A673 (cell line): ENCODE measurements around the gene SREBF1. TPM values are rescaled to one million over a fixed set of nuclear protein-coding genes. Genes with fewer than 3 reads are reported as not detected.

Source experiments
- BruUV-seq: library from RNA; stranded (reverse); fragments of 400-500 nt; replicated peaks from 2 replicates; lab custom pipeline; 2021; lab: Mats Ljungman, UMichigan
- CTCF ChIA-PET: fragments of 300-600 bp; sonication (Branson Sonifier 250); formaldehyde crosslinking; loops from one replicate; lab custom pipeline; 2022; ENCODE audit warnings: antibody characterized with exemption; lab: Charles Lee
- POLR2A ChIA-PET: fragments of 300-600 bp; sonication (Branson Sonifier 250); formaldehyde crosslinking; loops from one replicate; lab custom pipeline; 2022; ENCODE audit warnings: antibody characterized with exemption; ENCODE audit not compliant: low non-redundant PET; lab: Charles Lee
- DNase-seq: peaks from one replicate; pipeline ENCODE4 v3.0.0-alpha.2; 2015; ENCODE audit warnings: low spot score
- H3K27ac ChIP-seq: fragments of 200-600 bp; sonication (generic); 2 replicates; pipeline ENCODE4 v1.5.1; 2016; ENCODE audit warnings: mixed run types, low read depth, mild to moderate bottlenecking, mixed read lengths, antibody characterized with exemption, low read length; ENCODE audit not compliant: poor library complexity, severe bottlenecking
- H3K27me3 ChIP-seq: fragments of 200-600 bp; sonication (generic); replicated peaks from 2 replicates; pipeline ENCODE4 v1.6.1; 2017; ENCODE audit warnings: mixed run types, low read depth, mild to moderate bottlenecking, mixed read lengths, antibody characterized with exemption, low read length; ENCODE audit not compliant: insufficient read depth, poor library complexity
- H3K36me3 ChIP-seq: fragments of 200-600 bp; sonication (generic); 2 replicates; pipeline ENCODE4 v1.6.1; 2016; ENCODE audit warnings: mixed run types, mild to moderate bottlenecking, mixed read lengths, antibody characterized with exemption, low read length; ENCODE audit not compliant: insufficient read depth, poor library complexity, severe bottlenecking
- H3K4me1 ChIP-seq: fragments of 200-600 bp; sonication (generic); 2 replicates; pipeline ENCODE4 v1.6.1; 2017; ENCODE audit warnings: mixed run types, mild to moderate bottlenecking, mixed read lengths, antibody characterized with exemption, low read length; ENCODE audit not compliant: insufficient read depth, poor library complexity, severe bottlenecking
- H3K4me3 ChIP-seq: fragments of 200-600 bp; sonication (generic); 2 replicates; pipeline ENCODE4 v1.5.1; 2016; ENCODE audit warnings: low read depth, mixed run types, mild to moderate bottlenecking, mixed read lengths, low read length; ENCODE audit not compliant: poor library complexity, severe bottlenecking
- H3K9me3 ChIP-seq: fragments of 200-600 bp; sonication (generic); 2 replicates; pipeline ENCODE4 v1.6.1; 2016; ENCODE audit warnings: mixed run types, low read depth, mild to moderate bottlenecking, mixed read lengths, antibody characterized with exemption, low read length; ENCODE audit not compliant: poor library complexity, severe bottlenecking
- EZH2 ChIP-seq: fragments of 200-600 bp; sonication (generic); IDR thresholded peaks from 2 replicates; pipeline ENCODE4 v1.6.1; 2017; ENCODE audit warnings: borderline replicate concordance, low read depth, mild to moderate bottlenecking, mixed read lengths, antibody characterized with exemption, low read length; ENCODE audit not compliant: poor library complexity, severe bottlenecking
- intact Hi-C: fragments of 100-400 bp; cut with micrococcal nuclease; formaldehyde crosslinking; loops from one replicate; pipeline ENCODE4 v1.10.0; 2022; ENCODE audit not compliant: unreplicated experiment
- total RNA-seq: library from RNA; stranded (reverse); gene quantifications from 2 replicates; pipeline ENCODE4 v1.2.3, GENCODE V29; 2021
- TF ChIP-seq, protein P1 (sequence below): fragments of 300-800, 200-600 bp; sonication (generic); conservative IDR thresholded peaks from 2 replicates; pipeline ENCODE4 v1.5.1; 2017; ENCODE audit warnings: low read depth, mild to moderate bottlenecking, antibody characterized with exemption, low read length, moderate library complexity, mixed read lengths

The SREBF1 gene
- total RNA-seq, 1 experiment from 2014 or later: 240 TPM

GRCh38 chr17:17797119-17797809, 39.5 kb downstream of the SREBF1 start:
- TSS peak; percentile 8 for BruUV-seq
- DNase-seq: no peak
- H3K9me3 ChIP-seq: no peaks in the 10 kb centered on the region

DNA sequence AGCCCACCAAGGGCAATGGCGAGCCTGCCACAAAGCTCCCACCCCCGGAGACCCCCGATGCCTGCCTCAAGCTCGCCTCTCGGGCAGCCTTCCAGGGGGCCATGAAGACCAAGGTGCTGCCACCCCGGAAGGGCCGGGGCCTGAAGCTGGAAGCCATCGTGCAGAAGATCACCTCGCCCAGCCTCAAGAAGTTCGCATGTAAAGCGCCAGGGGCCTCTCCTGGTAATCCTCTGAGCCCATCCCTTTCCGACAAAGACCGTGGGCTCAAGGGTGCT, 40.1 kb downstream of the SREBF1 start:
- peaks cover 46% of the 10 kb centered on the region for H3K36me3 ChIP-seq
- no peak overlapping the region for H3K4me3 ChIP-seq
- no peaks in the 10 kb centered on the region for H3K9me3 ChIP-seq
- no peak overlapping the region for H3K27ac ChIP-seq
- POLR2A ChIA-PET: interaction anchor here (0.5 kb wide), 1 partner anchor 40 kb away, joined by 5 read pairs; the partner anchor contains the start of gene SREBF1
- CTCF ChIA-PET: no interaction called here
- H3K27me3 ChIP-seq: no peaks in the 10 kb centered on the region
- BruUV-seq: no TSS peak
- peaks cover 18% of the 10 kb centered on the region for H3K4me1 ChIP-seq
- TF ChIP-seq, protein P1, sequence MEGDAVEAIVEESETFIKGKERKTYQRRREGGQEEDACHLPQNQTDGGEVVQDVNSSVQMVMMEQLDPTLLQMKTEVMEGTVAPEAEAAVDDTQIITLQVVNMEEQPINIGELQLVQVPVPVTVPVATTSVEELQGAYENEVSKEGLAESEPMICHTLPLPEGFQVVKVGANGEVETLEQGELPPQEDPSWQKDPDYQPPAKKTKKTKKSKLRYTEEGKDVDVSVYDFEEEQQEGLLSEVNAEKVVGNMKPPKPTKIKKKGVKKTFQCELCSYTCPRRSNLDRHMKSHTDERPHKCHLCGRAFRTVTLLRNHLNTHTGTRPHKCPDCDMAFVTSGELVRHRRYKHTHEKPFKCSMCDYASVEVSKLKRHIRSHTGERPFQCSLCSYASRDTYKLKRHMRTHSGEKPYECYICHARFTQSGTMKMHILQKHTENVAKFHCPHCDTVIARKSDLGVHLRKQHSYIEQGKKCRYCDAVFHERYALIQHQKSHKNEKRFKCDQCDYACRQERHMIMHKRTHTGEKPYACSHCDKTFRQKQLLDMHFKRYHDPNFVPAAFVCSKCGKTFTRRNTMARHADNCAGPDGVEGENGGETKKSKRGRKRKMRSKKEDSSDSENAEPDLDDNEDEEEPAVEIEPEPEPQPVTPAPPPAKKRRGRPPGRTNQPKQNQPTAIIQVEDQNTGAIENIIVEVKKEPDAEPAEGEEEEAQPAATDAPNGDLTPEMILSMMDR: no peak
- TF ChIP-seq EZH2: no peak
- DNase-seq: no peak
- intact Hi-C loops: no loop called here

More at GRCh38 chr17:17797119-17797809, 39.5 kb downstream of the SREBF1 start:
- no peak overlapping the region for H3K4me3 ChIP-seq
- intact Hi-C loops: no loop called here
- H3K27me3 ChIP-seq: no peaks in the 10 kb centered on the region
- POLR2A ChIA-PET: interaction anchor here (0.5 kb wide), 1 partner anchor 39 kb away, joined by 5 read pairs; the partner anchor contains the start of gene SREBF1
- peaks cover 46% of the 10 kb centered on the region for H3K36me3 ChIP-seq
- H3K4me1 ChIP-seq: peaks cover 13% of the 10 kb centered on the region
- CTCF ChIA-PET: no interaction called here
- TF ChIP-seq EZH2: no peak
- TF ChIP-seq, protein P1: no peak
- H3K27ac ChIP-seq: no peak overlapping the region

- H3K27ac ChIP-seq: no peak overlapping the region
Measured at GRCh38 chr17:17795946-17796786, 40.6 kb downstream of the SREBF1 start.

More at GRCh38 chr17:17795946-17796786, 40.6 kb downstream of the SREBF1 start:
- Histone ChIP-seq H3K36me3 (peaks cover 46% of the 10 kb centered on the region), H3K4me3 (no peak overlapping the region), H3K4me1 (peaks cover 24% of the 10 kb centered on the region), H3K9me3 (no peaks in the 10 kb centered on the region), H3K27me3 (no peaks in the 10 kb centered on the region)
- no peak for DNase-seq
- ChIA-PET POLR2A (no interaction called here), CTCF (no interaction called here)
- intact Hi-C loops: no loop called here
- TF ChIP-seq, protein P1: no peak
- TF ChIP-seq EZH2: no peak
- BruUV-seq: no TSS peak
